Mammary epithelial cell (primary cell): ENCODE measurements around the gene POC1B.

Source experiments
- CTCF ChIP-seq, 2 donors: IDR thresholded peaks in 1 of 2; conservative IDR thresholded peaks in 1 of 2; 2 replicates each; pipeline ENCODE4 v1.5.1; 2011 to 2012; ENCODE audit warnings: inconsistent platforms in 2 of 2, low read length in 2 of 2, mild to moderate bottlenecking in 2 of 2, control low read depth in 1 of 2, low read depth in 1 of 2; ENCODE audit not compliant: insufficient read depth in 1 of 2; ENCODE audit errors: extremely low read depth in 1 of 2
- EZH2 ChIP-seq: IDR thresholded peaks from 2 replicates; pipeline ENCODE4 v1.6.1; 2012; ENCODE audit warnings: low read length, inconsistent platforms, borderline replicate concordance

- TF ChIP-seq CTCF (conservative IDR thresholded peaks at IDR 0.05 in 1 of 2, IDR thresholded peaks at IDR 0.05 in 1 of 2; ENCODE audit: extremely low read depth in 1 of 2, insufficient read depth in 1 of 2, low read depth in 1 of 2, low read length in 2 of 2): no peak
- no peak for TF ChIP-seq EZH2
Observed at GRCh38 chr12:89559753-89560152, 33.9 kb upstream of the POC1B start.
